ENCODE measurements around the gene ATRIP.
"Not testable (repeated sequence)": the region's sequence is repeated elsewhere in the genome, so short reads cannot be mapped to it uniquely, and the experiment has no call there.

ATRIP gene

DNA sequence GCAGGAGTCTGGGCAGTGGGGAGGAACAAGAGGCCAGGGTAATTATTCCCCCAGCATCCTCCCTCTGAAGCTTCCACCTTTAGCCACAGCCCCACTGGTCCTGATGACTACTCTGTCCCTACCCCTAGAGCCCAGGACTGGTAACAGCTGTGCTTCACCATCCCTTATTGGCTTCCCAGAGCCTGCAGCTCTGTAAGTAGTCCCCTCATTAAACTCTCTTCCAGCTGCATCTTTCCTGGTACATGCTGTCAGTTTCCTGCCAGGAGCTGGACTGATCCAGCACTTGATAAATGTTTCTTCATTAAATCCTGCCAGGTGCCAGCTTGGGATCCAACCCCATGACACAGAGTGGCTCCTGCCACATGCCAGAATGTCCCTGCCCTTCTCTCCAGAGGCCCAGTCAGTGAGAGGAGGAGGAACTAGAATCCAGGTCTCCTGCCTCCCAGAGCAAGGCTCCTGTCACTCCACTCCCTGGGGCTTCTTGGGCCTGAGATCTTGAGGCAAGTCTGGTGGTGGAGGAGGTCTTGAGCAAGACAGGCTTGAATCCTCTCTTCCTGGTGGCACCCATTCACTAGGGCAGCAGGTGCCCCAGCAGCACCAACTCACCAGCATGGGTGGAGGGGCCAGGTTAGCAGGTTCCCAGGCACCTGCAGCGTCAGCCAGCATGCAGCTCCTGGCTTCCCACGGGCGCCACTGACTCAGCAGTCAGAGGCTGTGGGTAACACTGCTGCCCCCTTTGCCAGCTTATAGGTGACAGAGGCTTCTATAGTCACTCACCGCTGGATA, 47.0 kb upstream of the ATRIP start:
- no peak overlapping the region for H3K27ac ChIP-seq (ENCODE audit: poor library complexity, severe bottlenecking)
- no peaks in the 10 kb centered on the region for H3K27me3 ChIP-seq (ENCODE audit: insufficient read depth, poor library complexity, severe bottlenecking)
- H3K4me3 ChIP-seq (ENCODE audit: severe bottlenecking): no peak overlapping the region
- H3K4me1 ChIP-seq (ENCODE audit: insufficient read depth, poor library complexity, severe bottlenecking): peaks cover 15% of the 10 kb centered on the region
- TF ChIP-seq, protein P1, sequence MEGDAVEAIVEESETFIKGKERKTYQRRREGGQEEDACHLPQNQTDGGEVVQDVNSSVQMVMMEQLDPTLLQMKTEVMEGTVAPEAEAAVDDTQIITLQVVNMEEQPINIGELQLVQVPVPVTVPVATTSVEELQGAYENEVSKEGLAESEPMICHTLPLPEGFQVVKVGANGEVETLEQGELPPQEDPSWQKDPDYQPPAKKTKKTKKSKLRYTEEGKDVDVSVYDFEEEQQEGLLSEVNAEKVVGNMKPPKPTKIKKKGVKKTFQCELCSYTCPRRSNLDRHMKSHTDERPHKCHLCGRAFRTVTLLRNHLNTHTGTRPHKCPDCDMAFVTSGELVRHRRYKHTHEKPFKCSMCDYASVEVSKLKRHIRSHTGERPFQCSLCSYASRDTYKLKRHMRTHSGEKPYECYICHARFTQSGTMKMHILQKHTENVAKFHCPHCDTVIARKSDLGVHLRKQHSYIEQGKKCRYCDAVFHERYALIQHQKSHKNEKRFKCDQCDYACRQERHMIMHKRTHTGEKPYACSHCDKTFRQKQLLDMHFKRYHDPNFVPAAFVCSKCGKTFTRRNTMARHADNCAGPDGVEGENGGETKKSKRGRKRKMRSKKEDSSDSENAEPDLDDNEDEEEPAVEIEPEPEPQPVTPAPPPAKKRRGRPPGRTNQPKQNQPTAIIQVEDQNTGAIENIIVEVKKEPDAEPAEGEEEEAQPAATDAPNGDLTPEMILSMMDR (IDR thresholded peaks at IDR 0.05; ENCODE audit: poor library complexity, severe bottlenecking): no peak
- DNase-seq (ENCODE audit: low spot score) (peak; percentile 42), ATAC-seq (ENCODE audit: low read depth) (peak; percentile 5; the same call in 1 of the 3 replicates)
- H3K9me3 ChIP-seq (ENCODE audit: severe bottlenecking): no peaks in the 10 kb centered on the region
- peaks cover 33% of the 10 kb centered on the region for H3K36me3 ChIP-seq (ENCODE audit: low read depth)

- DNase-seq (ENCODE audit: low spot score) (no peak), ATAC-seq (ENCODE audit: low read depth) (peak; percentile 41; the same call in 2 of the 3 replicates)
- H3K27ac ChIP-seq (ENCODE audit: poor library complexity, severe bottlenecking): peak overlapping the region; percentile 88
- no peaks in the 10 kb centered on the region for H3K9me3 ChIP-seq (ENCODE audit: severe bottlenecking)
- TF ChIP-seq, protein P1 (IDR thresholded peaks at IDR 0.05; ENCODE audit: poor library complexity, severe bottlenecking): peak; percentile 84
- H3K4me3 ChIP-seq (ENCODE audit: severe bottlenecking): no peak overlapping the region
- peaks cover 15% of the 10 kb centered on the region for H3K4me1 ChIP-seq (ENCODE audit: insufficient read depth, poor library complexity, severe bottlenecking)
- H3K27me3 ChIP-seq (ENCODE audit: insufficient read depth, poor library complexity, severe bottlenecking): no peaks in the 10 kb centered on the region
- peaks cover 38% of the 10 kb centered on the region for H3K36me3 ChIP-seq (ENCODE audit: low read depth)
Measured at GRCh38 chr3:48400824-48401433, 45.6 kb upstream of the ATRIP start.

DNA sequence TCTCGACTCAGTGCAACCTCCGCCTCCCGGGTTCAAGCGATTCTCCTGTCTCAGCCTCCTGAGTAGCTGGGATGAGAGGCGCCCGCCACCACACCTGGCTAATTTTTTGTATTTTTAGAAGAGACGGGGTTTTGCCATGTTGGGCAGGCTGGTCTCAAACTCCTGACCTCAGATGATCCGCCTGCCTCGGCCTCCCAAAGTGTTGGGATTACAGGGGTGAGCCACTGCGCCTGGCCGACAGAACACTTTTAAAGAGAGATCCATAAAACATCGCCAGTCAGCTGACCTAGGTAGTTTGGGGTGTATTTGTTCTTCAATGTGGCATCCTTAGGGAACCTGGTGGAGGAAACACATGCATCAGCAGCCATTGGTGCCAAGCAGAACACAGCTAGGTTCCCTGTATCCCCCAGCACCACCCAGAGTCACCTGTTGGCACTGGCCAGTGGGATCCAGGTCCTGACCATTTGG, 45.1 kb upstream of the ATRIP start:
- H3K27me3 ChIP-seq (ENCODE audit: insufficient read depth, poor library complexity, severe bottlenecking); H3K9me3 ChIP-seq (ENCODE audit: severe bottlenecking); DNase-seq (ENCODE audit: low spot score); H3K4me3 ChIP-seq (ENCODE audit: severe bottlenecking); ATAC-seq (ENCODE audit: low read depth): not testable (repeated sequence)
- peaks cover 15% of the 10 kb centered on the region for H3K4me1 ChIP-seq (ENCODE audit: insufficient read depth, poor library complexity, severe bottlenecking)
- peak overlapping the region; percentile 88 for H3K27ac ChIP-seq (ENCODE audit: poor library complexity, severe bottlenecking)
- H3K36me3 ChIP-seq (ENCODE audit: low read depth): peaks cover 43% of the 10 kb centered on the region

DNA sequence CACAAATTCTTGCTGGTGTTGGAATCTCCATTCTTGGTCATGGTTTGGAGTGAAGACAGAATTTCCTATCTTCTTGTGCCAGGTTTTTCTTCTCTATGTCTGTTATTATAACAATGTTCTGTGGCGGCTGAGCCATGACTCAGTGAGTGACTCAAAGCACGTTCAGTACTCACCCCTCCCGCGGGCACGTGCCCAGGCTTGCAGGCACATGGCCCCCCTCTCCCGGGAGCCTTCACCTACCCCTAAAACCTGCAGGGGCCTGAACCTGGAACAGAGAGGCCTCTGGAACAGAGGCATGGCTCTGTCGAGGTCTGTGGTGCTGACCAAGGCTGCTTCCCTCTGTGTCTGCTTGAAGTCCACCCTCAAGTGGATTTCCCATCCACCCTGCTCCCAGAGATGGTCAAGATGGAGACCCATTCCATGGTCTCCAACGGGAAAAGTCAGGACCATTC, 44.2 kb upstream of the ATRIP start:
- TF ChIP-seq, protein P1 (IDR thresholded peaks at IDR 0.05; ENCODE audit: poor library complexity, severe bottlenecking): no peak

GRCh38 chr3:48402907-48403306, 43.6 kb upstream of the ATRIP start:
- TF ChIP-seq, protein P1 (IDR thresholded peaks at IDR 0.05; ENCODE audit: poor library complexity, severe bottlenecking): no peak
- Histone ChIP-seq H3K27me3 (ENCODE audit: insufficient read depth, poor library complexity, severe bottlenecking) (no peaks in the 10 kb centered on the region), H3K36me3 (ENCODE audit: low read depth) (peaks cover 57% of the 10 kb centered on the region), H3K9me3 (ENCODE audit: severe bottlenecking) (no peaks in the 10 kb centered on the region), H3K27ac (ENCODE audit: poor library complexity, severe bottlenecking) (peak overlapping the region; percentile 88), H3K4me1 (ENCODE audit: insufficient read depth, poor library complexity, severe bottlenecking) (peaks cover 15% of the 10 kb centered on the region), H3K4me3 (ENCODE audit: severe bottlenecking) (no peak overlapping the region)
- DNase-seq (ENCODE audit: low spot score): no peak
- no peak for ATAC-seq (ENCODE audit: low read depth)

More for the DNA sequence above, 44.2 kb upstream of the ATRIP start:
- Histone ChIP-seq H3K4me1 (ENCODE audit: insufficient read depth, poor library complexity, severe bottlenecking) (peaks cover 15% of the 10 kb centered on the region), H3K27me3 (ENCODE audit: insufficient read depth, poor library complexity, severe bottlenecking) (no peaks in the 10 kb centered on the region), H3K4me3 (ENCODE audit: severe bottlenecking) (no peak overlapping the region), H3K9me3 (ENCODE audit: severe bottlenecking) (no peaks in the 10 kb centered on the region), H3K36me3 (ENCODE audit: low read depth) (peaks cover 51% of the 10 kb centered on the region), H3K27ac (ENCODE audit: poor library complexity, severe bottlenecking) (peak overlapping the region; percentile 88)
- DNase-seq (ENCODE audit: low spot score): peak; percentile 95
- ATAC-seq (ENCODE audit: low read depth): peak; percentile 67

Measured in RWPE2 (cell line).